Mucosa of descending colon (tissue), 3 donors: Measurements from ENCODE around the gene MYBPHL. TPM values are rescaled to one million over a fixed set of nuclear protein-coding genes. Genes with fewer than 3 reads are reported as not detected.

Experiments
- ATAC-seq: fragments of 200-7000 bp; cut with Tn5 transposase; one replicate; pipeline ENCODE4 v1.9.1; 2020; ENCODE audit warnings: mild to moderate bottlenecking, moderate library complexity
- DNase-seq, 3 donors: peaks; one replicate each; pipeline ENCODE4 v3.0.0-alpha.2; 2020
- H3K36me3 ChIP-seq: fragments of 200-600 bp; one replicate; pipeline ENCODE4 v1.8.0; 2021; ENCODE audit warnings: low read depth, mild to moderate bottlenecking
- H3K4me1 ChIP-seq: fragments of 200-600 bp; one replicate; pipeline ENCODE4 v1.8.0; 2021; ENCODE audit warnings: low read depth, mild to moderate bottlenecking
- H3K4me3 ChIP-seq: fragments of 200-600 bp; one replicate; pipeline ENCODE4 v1.8.0; 2021; ENCODE audit warnings: mild to moderate bottlenecking
- H3K9me3 ChIP-seq: fragments of 200-600 bp; one replicate; pipeline ENCODE4 v1.8.0; 2021; ENCODE audit warnings: mild to moderate bottlenecking
- CTCF ChIP-seq: fragments of 200-600 bp; IDR thresholded peaks from one replicate; pipeline ENCODE4 v1.8.0; 2022; ENCODE audit warnings: antibody characterized with exemption, mild to moderate bottlenecking
- intact Hi-C, 2 donors: fragments of 100-400 bp; cut with DNase I in 1 of 2; cut with micrococcal nuclease in 1 of 2; formaldehyde crosslinking; loops; one replicate each; pipeline versions ENCODE4 v1.11.0 to v1.11.1; 2022; cut with DNase I, micrococcal nuclease
- total RNA-seq, 3 donors: library from RNA; stranded (reverse); fragmentation: NEBNext Ultra II Directional in 2 of 3; extraction: Animal tissue kit (Norgen Biotek cat#: 25700) in 2 of 3; gene quantifications; one replicate each; pipeline versions ENCODE4 v1.2.1 to v1.2.4, GENCODE V29; 2021 to 2023
- donor health status: DM: no; HTN: no; CAD: no; lungs with moderate emphysema.
- donor health status: DM: no; HTN: no; CAD: no.
- donor health status: DM: no; HTN: yes; CAD: no.

MYBPHL gene
- total RNA-seq, 3 donors from 2014 or later = not detected

GRCh38 chr1:109299558-109300343, 7.1 kb downstream of the MYBPHL start:
- ATAC-seq (no peak), DNase-seq (no peak)
- H3K4me3 ChIP-seq = no peak overlapping the region
- no peak for TF ChIP-seq CTCF
- H3K36me3 ChIP-seq = no peaks in the 10 kb centered on the region
- H3K9me3 ChIP-seq = no peaks in the 10 kb centered on the region
- no peaks in the 10 kb centered on the region for H3K4me1 ChIP-seq
- intact Hi-C loops = no loop called here

DNA sequence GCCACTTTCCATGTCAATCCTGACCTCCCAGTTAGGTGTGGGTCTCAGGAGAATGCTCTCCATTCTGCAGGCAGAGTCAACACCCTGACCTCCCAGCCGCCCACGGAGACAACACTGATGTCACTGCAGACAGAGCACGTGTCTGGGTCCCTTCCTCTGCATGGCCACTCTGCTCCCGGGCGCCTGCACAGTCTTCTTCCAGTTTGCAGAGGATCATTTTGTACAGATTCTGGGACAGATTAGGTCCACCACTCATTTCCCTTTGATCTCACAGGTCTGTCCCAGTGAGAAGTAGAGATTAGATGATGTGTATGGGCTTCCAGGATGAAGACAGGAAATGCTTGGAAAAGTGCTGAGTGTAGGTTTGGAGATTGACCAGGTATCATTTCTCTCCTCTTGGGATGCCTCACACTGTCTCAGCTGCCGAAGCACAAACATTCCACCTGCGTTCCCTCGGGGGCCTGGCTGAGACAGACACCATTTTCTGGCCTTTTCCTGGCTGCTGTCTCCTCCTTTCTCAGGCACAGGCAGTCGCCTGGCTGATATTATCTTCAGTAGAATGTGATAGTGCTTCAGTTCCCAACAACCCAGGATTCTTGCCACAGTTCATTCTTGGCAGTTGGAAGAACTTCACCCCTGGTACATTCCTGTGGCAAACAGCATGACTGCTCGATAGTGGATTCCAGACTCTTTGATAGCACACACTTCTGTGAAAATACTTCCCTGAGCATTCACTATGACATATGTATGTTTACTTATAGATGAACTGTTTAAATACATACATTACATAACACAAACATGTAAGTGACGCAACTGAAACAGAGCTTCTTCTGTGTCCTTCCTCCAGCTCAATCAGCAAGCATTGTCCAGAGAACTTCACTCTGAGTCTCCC, 7.9 kb downstream of the MYBPHL start:
- no peak for TF ChIP-seq CTCF
- no peak for ATAC-seq
- intact Hi-C loops = no loop called here
- Histone ChIP-seq H3K36me3 (no peaks in the 10 kb centered on the region), H3K9me3 (no peaks in the 10 kb centered on the region), H3K4me1 (no peaks in the 10 kb centered on the region), H3K4me3 (no peak overlapping the region)
- DNase-seq = no peak

GRCh38 chr1:109296782-109297181, 10.0 kb downstream of the MYBPHL start:
- intact Hi-C loops = no loop called here

GRCh38 chr1:109295712-109296415, 10.9 kb downstream of the MYBPHL start:
- Histone ChIP-seq H3K4me1 (no peaks in the 10 kb centered on the region), H3K36me3 (no peaks in the 10 kb centered on the region), H3K9me3 (no peaks in the 10 kb centered on the region), H3K4me3 (no peak overlapping the region)
- TF ChIP-seq CTCF = no peak
- ATAC-seq (no peak), DNase-seq (no peak)
- intact Hi-C loops = no loop called here

More at GRCh38 chr1:109296782-109297181, 10.0 kb downstream of the MYBPHL start:
- Histone ChIP-seq H3K36me3 (no peaks in the 10 kb centered on the region), H3K4me1 (no peaks in the 10 kb centered on the region), H3K4me3 (no peak overlapping the region), H3K9me3 (no peaks in the 10 kb centered on the region)
- no peak for TF ChIP-seq CTCF
- DNase-seq = no peak
- no peak for ATAC-seq

DNA sequence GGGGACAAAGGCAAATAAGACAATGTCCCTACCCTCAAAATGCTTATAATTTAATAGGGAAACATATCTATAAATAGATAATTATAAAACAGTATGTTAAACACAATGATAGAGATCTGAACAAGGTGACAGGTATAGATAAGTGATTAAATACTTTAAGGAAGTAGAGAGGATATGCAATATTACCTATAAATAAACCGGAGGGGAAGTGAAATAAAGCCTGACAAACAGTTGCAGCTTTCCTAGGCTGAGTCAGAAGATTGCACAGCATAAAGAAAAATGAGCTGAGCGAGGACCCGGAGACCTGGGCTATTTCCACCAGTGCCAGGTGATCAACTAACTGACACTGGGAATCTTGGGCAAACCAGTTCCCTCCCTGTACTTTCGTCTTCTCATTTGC, 12.3 kb downstream of the MYBPHL start:
- intact Hi-C loops = no loop called here

More for the DNA sequence above, 12.3 kb downstream of the MYBPHL start:
- H3K9me3 ChIP-seq = no peaks in the 10 kb centered on the region
- no peak for TF ChIP-seq CTCF
- no peaks in the 10 kb centered on the region for H3K36me3 ChIP-seq
- H3K4me3 ChIP-seq = no peak overlapping the region
- ATAC-seq (no peak), DNase-seq (no peak)
- H3K4me1 ChIP-seq = no peaks in the 10 kb centered on the region
